Ecto neural progenitor cell (in vitro differentiated cells): ENCODE data around the gene DTHD1.
A peak's percentile ranks its signal among the peaks of the same experiment; 100 is the strongest.

Experiments used
- DNase-seq: peaks from one replicate; pipeline ENCODE4 v3.0.0-alpha.2; 2018; ENCODE audit warnings: low spot score

DTHD1 gene

DNA sequence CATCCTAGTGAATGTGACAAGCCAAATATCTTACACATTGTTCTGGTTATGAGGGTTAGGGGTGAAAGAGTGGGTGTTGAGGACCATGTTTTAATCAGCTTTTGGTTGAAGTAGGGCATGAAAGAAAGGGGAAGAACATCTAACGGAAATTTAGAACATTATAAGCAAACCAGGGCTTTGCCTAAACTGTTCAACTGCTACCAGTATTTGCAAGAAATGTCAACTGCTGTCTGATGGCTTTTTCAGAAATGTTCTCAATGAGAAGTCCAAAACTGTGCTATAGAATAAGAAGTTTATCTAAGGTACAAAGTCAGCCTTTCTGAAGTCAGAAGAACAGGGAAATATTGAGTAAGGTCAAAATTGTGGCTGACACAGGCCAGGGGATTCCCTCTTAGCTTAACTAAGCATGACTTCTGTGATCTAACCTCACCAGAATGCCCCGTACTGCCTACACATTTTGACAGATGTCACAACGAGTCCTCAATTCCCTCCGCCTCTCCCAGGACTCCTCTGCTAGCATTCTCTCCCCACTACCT lies 67.1 kb downstream of the DTHD1 start:
- DNase-seq: no peak

GRCh38 chr4:36349938-36350549 lies 68.6 kb downstream of the DTHD1 start:
- no peak for DNase-seq

DNA sequence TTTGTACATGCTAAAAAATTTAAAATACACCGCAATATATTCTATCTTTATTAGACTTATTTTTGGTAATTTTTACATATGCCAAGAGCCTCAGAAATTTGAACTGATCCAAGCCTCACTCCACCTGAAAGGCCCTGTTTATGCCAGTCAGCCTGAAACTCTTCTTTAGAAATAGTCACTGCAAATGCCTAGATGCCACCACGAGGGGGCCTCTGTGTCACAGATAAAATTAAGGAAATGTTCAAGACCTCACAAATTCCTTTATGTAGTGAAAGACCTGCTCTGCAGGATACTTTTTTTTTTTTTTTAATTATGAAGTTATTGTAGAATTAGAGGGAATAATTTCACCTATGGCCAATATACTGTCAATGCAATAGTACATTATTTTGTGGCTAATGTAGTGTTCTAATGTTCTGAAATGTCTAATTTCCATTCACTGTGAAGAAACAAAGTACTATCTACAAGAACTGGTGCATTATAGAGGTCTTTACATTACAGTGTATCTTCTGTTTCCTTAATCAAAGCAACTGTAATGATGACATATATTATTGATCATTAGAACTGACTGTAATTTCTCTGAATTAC lies 69.8 kb downstream of the DTHD1 start:
- DNase-seq: peak; percentile 64

DNA sequence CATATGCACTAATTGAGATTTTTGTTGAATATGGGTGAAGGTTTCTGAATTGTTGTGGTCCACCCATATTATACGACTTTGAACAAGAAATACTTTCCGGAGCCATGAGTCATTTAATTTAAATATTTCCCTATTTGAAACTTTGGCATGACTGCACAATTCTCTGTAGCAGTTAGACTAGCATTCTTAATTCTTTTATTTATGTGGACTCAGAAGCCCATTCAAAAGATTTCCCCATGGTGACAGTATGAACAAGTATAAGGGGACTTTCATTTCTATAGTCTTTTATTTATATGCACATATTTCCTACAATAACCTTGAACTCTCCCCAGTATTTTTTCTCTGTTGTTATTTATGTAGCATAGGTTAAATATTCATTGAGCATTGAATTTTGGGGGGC lies 72.6 kb downstream of the DTHD1 start:
- no peak for DNase-seq

- no peak for DNase-seq
Observed at GRCh38 chr4:36358173-36358572, 76.8 kb downstream of the DTHD1 start.

GRCh38 chr4:36360755-36361154 lies 79.3 kb downstream of the DTHD1 start:
- no peak for DNase-seq

GRCh38 chr4:36363024-36363423 lies 81.6 kb downstream of the DTHD1 start:
- DNase-seq: no peak

DNA sequence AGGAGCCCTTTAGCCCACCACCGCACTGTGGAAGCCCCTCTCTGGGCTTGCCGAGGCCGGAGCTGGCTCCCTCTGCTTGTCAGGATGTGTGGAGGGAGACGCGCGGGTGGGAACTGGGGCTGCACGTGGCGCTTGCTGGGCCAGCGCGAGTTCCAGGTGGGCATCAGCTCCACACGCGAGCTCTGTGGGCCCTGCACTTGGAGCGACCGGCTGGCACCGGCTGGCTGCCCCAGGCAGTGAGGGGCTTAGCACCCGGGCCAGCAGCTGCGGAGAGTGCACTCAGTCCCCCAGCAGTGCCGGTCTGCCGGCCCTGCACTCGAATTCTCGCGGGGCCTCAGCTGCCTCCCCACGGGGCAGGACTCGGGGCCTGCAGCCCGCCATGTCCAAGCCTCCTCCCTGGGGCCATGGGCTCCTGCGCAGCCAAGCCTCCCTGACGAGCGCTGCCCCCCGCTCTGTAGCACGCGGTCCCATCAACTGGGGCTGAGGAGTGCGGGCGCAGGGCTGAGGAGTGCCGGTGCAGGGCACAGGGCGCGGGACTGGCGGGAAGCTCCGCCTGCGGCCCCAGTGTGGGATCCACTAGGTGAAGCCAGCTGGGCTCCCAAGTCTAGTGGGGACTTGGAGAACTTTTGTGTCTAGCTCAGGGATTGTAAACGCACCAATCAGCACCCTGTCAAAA lies 93.6 kb downstream of the DTHD1 start:
- DNase-seq: no peak

- DNase-seq: no peak
Observed at GRCh38 chr4:36385951-36386571, 104.6 kb downstream of the DTHD1 start.

GRCh38 chr4:36386691-36387090 lies 105.3 kb downstream of the DTHD1 start:
- no peak for DNase-seq

GRCh38 chr4:36388710-36389109 lies 107.3 kb downstream of the DTHD1 start:
- DNase-seq: no peak

DNA sequence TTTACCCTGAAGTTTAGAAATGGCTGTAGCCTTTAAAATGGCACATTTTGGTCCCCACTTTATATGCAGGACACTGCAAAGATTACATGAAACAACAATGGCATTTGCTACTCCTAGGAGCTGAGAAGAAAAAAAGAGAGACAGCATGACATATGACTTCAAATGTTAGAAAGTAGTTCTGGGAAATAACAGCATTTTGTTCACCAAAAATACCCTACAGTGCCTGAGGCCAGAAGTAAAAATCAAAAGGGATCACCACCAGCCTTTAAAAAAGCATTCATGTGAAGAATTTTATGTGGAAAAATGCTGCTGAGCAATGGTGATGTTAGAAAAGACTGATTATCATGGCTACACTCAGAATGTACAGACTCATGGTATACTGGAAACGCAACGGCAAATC lies 110.0 kb downstream of the DTHD1 start:
- no peak for DNase-seq

- DNase-seq: no peak
Observed at GRCh38 chr4:36392024-36392423, 110.6 kb downstream of the DTHD1 start.

DNA sequence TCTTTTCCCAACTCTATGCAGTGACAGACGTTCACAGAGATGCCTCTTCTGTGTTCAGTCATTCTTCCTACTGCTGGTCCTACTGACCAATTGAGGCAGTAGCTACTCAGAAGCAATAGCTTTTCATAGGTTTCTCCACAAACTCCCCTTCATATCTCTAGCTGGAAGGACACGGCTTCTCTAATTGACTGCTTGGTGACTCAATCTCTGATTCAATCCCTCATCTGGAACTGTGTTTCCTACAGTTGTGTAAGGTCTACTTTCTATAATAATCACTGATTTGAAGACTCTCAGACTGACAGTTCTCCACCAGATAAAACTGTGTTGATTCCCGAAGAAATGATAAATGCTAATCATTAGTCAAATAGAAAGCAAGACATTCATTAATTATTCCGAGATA lies 111.5 kb downstream of the DTHD1 start:
- no peak for DNase-seq
